ENCODE measurements around the gene SEC24D. TPM values are rescaled to one million over a fixed set of nuclear protein-coding genes. Genes with fewer than 3 reads are reported as not detected.

The SEC24D gene
- total RNA-seq, 1 experiment from 2014 or later: 35.8 TPM

GRCh38 chr4:118845552-118846050, 9.7 kb upstream of the SEC24D start:
- H3K9me3 ChIP-seq (ENCODE audit: low read depth, low read length, poor library complexity, severe bottlenecking): no peaks in the 10 kb centered on the region
- TF ChIP-seq CTCF (conservative IDR thresholded peaks at IDR 0.05; ENCODE audit: low read depth, low read length): no peak
- TF ChIP-seq EZH2 (IDR thresholded peaks at IDR 0.05; ENCODE audit: borderline replicate concordance, low read depth, low read length, poor library complexity, severe bottlenecking): no peak
- DNase-seq (ENCODE audit: low spot score): no peak
- H3K36me3 ChIP-seq (ENCODE audit: insufficient read depth, low read length, poor library complexity, severe bottlenecking): no peaks in the 10 kb centered on the region
- POLR2A ChIA-PET (ENCODE audit: low non-redundant PET): no interaction called here
- no peaks in the 10 kb centered on the region for H3K4me1 ChIP-seq (ENCODE audit: insufficient read depth, low read length, poor library complexity, severe bottlenecking)
- no peak overlapping the region for H3K4me3 ChIP-seq (ENCODE audit: low read depth, low read length, poor library complexity, severe bottlenecking)
- no peaks in the 10 kb centered on the region for H3K27me3 ChIP-seq (replicated peaks; ENCODE audit: insufficient read depth, low read depth, low read length, poor library complexity)
- intact Hi-C loops (cut with micrococcal nuclease; ENCODE audit: unreplicated experiment): no loop called here
- BruUV-seq (replicated peaks): no TSS peak
- no peak overlapping the region for H3K27ac ChIP-seq (ENCODE audit: low read depth, low read length, poor library complexity, severe bottlenecking)
- CTCF ChIA-PET: no interaction called here

DNA sequence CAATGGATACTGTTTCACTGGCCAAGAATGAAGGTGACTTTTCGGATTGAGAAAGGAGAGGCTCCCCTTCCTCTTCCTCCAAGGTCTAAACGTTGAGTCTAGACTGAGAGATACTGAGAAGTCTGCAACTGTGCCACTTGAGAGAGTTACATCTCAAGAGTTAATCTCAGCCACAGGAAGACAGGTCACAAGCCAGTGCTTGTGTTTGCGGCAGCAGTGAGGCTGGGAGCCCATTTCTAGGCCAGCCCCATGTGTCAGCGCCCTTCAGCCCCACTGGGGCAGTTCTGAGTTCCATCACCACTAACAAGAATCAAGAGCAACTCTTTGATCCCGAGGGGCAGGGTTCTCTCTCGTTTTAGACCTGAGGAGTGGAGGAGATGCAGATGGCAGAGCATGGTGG, 7.3 kb upstream of the SEC24D start:
- H3K4me1 ChIP-seq (ENCODE audit: insufficient read depth, low read length, poor library complexity, severe bottlenecking): no peaks in the 10 kb centered on the region
- POLR2A ChIA-PET (ENCODE audit: low non-redundant PET): no interaction called here
- BruUV-seq (replicated peaks): no TSS peak
- intact Hi-C loops (cut with micrococcal nuclease; ENCODE audit: unreplicated experiment): no loop called here
- TF ChIP-seq CTCF (conservative IDR thresholded peaks at IDR 0.05; ENCODE audit: low read depth, low read length) (no peak), EZH2 (IDR thresholded peaks at IDR 0.05; ENCODE audit: borderline replicate concordance, low read depth, low read length, poor library complexity, severe bottlenecking) (no peak)
- H3K4me3 ChIP-seq (ENCODE audit: low read depth, low read length, poor library complexity, severe bottlenecking): no peak overlapping the region
- H3K27ac ChIP-seq (ENCODE audit: low read depth, low read length, poor library complexity, severe bottlenecking): no peak overlapping the region
- no peak for DNase-seq (ENCODE audit: low spot score)
- CTCF ChIA-PET: no interaction called here
- H3K27me3 ChIP-seq (replicated peaks; ENCODE audit: insufficient read depth, low read depth, low read length, poor library complexity): no peaks in the 10 kb centered on the region
- H3K9me3 ChIP-seq (ENCODE audit: low read depth, low read length, poor library complexity, severe bottlenecking): no peaks in the 10 kb centered on the region
- no peaks in the 10 kb centered on the region for H3K36me3 ChIP-seq (ENCODE audit: insufficient read depth, low read length, poor library complexity, severe bottlenecking)

GRCh38 chr4:118842055-118842454, 6.1 kb upstream of the SEC24D start:
- CTCF ChIA-PET: no interaction called here
- H3K4me1 ChIP-seq (ENCODE audit: insufficient read depth, low read length, poor library complexity, severe bottlenecking): no peaks in the 10 kb centered on the region
- no TSS peak for BruUV-seq (replicated peaks)
- no peaks in the 10 kb centered on the region for H3K9me3 ChIP-seq (ENCODE audit: low read depth, low read length, poor library complexity, severe bottlenecking)
- no peaks in the 10 kb centered on the region for H3K36me3 ChIP-seq (ENCODE audit: insufficient read depth, low read length, poor library complexity, severe bottlenecking)
- intact Hi-C loops (cut with micrococcal nuclease; ENCODE audit: unreplicated experiment): no loop called here
- H3K27me3 ChIP-seq (replicated peaks; ENCODE audit: insufficient read depth, low read depth, low read length, poor library complexity): no peaks in the 10 kb centered on the region
- no peak overlapping the region for H3K4me3 ChIP-seq (ENCODE audit: low read depth, low read length, poor library complexity, severe bottlenecking)
- no peak overlapping the region for H3K27ac ChIP-seq (ENCODE audit: low read depth, low read length, poor library complexity, severe bottlenecking)
- POLR2A ChIA-PET (ENCODE audit: low non-redundant PET): interaction anchor here (0.7 kb wide), 1 partner anchor 24 kb away, joined by 3 read pairs; no protein-coding TSS in a partner anchor
- TF ChIP-seq CTCF (conservative IDR thresholded peaks at IDR 0.05; ENCODE audit: low read depth, low read length) (no peak), EZH2 (IDR thresholded peaks at IDR 0.05; ENCODE audit: borderline replicate concordance, low read depth, low read length, poor library complexity, severe bottlenecking) (no peak)
- DNase-seq (ENCODE audit: low spot score): no peak

Measured in A673 (cell line).